ENCODE measurements around the gene PLS1. TPM values are rescaled to one million over a fixed set of nuclear protein-coding genes. Genes with fewer than 3 reads are reported as not detected.
A peak's percentile ranks its signal among the peaks of the same experiment; 100 is the strongest.

PLS1 gene
- polyA plus RNA-seq, 2 of the 4 experiments (the other 2 are of a cell fraction): 18.5 to 78.1 TPM

DNA sequence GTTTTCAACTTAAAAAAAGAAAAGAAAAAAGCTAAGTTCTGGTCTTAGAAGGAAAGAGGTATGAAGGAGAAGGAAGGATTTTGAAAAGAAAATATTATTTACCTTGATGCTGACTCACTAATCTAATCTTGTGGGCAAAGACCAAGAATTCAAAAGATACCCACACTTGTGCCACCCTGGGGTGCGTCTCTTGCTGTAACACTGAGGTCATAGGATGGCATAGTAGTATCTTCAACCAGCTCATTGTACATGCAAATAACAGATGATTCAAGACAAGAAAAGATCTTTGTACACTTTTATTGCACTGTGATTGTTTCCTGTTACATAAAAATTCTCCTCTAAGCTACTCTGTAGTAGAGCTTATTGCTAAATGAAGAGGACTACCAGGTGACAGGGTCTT lies 17.3 kb downstream of the PLS1 start:
- Histone ChIP-seq H3K4me2 (peak overlapping the region; percentile 62), H3K9me3 (no peaks in the 10 kb centered on the region), H3K27ac (peak overlapping the region; percentile 37 to 80; a peak in 5 of 6 replicates), H3K4me1 (peaks cover 46% of the 10 kb centered on the region), H3K4me3 (no peak overlapping the region)
- DNase-seq (ENCODE audit: low read depth in 1 of 2, low spot score in 1 of 2): peak; percentile 33 to 63
- CTCF ChIA-PET: interaction anchor here (0.7 to 1.4 kb wide), 3 partner anchors 8 to 26 kb away, joined by 3 to 6 read pairs (median 4); no protein-coding TSS in a partner anchor
- no peak for FAIRE-seq
- 3% methylated on average over 1 of the region's 1 CpG for WGBS (ENCODE audit: missing lambda C conversion rate)
- no peak for TF ChIP-seq KDM1A (IDR thresholded peaks at IDR 0.05; ENCODE audit: low read depth)
- TF ChIP-seq RARB (CRISPR knock-in tag; IDR thresholded peaks at IDR 0.05): no peak
- no peak for TF ChIP-seq TFCP2L1 (CRISPR knock-in tag; IDR thresholded peaks at IDR 0.05)
- POLR2A ChIA-PET: interaction anchor here (1.0 to 1.1 kb wide), 2 partner anchors 17 to 387 kb away, joined by 3 to 5 read pairs; partner anchors contain the start of gene PLS1
- peak; percentile 77 to 78; a peak in 5 of 6 replicates for ATAC-seq

- CTCF ChIA-PET: interaction anchor here (0.7 to 1.4 kb wide), 3 partner anchors 9 to 27 kb away, joined by 3 to 6 read pairs (median 4); no protein-coding TSS in a partner anchor
- WGBS (ENCODE audit: missing lambda C conversion rate): 69% methylated on average over 2 of the region's 2 CpGs
- Histone ChIP-seq H3K27ac (peak overlapping the region; percentile 37 to 65; a peak in 4 of 6 replicates), H3K4me1 (peaks cover 52% of the 10 kb centered on the region), H3K4me3 (no peak overlapping the region), H3K4me2 (peak overlapping the region; percentile 62), H3K9me3 (no peaks in the 10 kb centered on the region)
- TF ChIP-seq EHMT2 (IDR thresholded peaks at IDR 0.05; ENCODE audit: low read depth) (no peak), CBX2 (IDR thresholded peaks at IDR 0.05; ENCODE audit: borderline replicate concordance, low read depth) (no peak), ZSCAN20 (CRISPR knock-in tag; IDR thresholded peaks at IDR 0.05) (no peak), NR3C1 (IDR thresholded peaks at IDR 0.05) (no peak), ZFP36 (IDR thresholded peaks at IDR 0.05; ENCODE audit: borderline replicate concordance, partially characterized antibody) (no peak), MAZ (IDR thresholded peaks at IDR 0.05; ENCODE audit: borderline replicate concordance, low read depth, low read length) (no peak), KDM5A (IDR thresholded peaks at IDR 0.05) (no peak), CEBPB (IDR thresholded peaks at IDR 0.05) (no peak), JUNB (IDR thresholded peaks at IDR 0.05) (no peak), ZNF302 (CRISPR knock-in tag; IDR thresholded peaks at IDR 0.05) (no peak), RFX5 (IDR thresholded peaks at IDR 0.05) (no peak)
- FAIRE-seq (no peak), DNase-seq (ENCODE audit: low read depth in 1 of 2, low spot score in 1 of 2) (no peak), ATAC-seq (no peak)
- POLR2A ChIA-PET: interaction anchor here (1.1 kb wide), 1 partner anchor 18 kb away, joined by 5 read pairs; the partner anchor contains the start of gene PLS1
Measured at GRCh38 chr3:142614059-142614626, 17.9 kb downstream of the PLS1 start.

DNA sequence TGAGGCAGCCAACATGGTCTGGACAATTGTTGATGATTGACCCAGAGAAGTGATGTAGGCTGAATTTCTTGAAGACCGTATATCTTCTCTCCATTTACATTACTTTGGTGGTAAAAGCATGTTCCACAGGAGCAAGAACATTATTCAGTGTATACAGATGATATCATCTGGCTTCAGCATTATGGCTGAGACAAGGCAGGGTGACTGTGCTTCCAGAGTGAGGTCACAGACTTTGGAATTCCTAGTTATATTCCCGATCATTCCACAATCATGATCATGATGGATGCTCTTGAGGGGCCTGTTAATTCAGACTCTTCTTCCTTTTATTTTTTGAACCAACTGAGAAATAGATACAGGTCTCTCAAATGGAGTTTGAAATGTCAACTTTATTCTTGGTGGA lies 19.0 kb downstream of the PLS1 start:
- H3K4me3 ChIP-seq: no peak overlapping the region
- no peak overlapping the region for H3K4me2 ChIP-seq
- ATAC-seq: no peak
- TF ChIP-seq HOXB5 (CRISPR knock-in tag; IDR thresholded peaks at IDR 0.05) (no peak), SREBF2 (IDR thresholded peaks at IDR 0.05) (no peak), HOXA7 (CRISPR knock-in tag; IDR thresholded peaks at IDR 0.05) (no peak), ESRRA (IDR thresholded peaks at IDR 0.05; ENCODE audit: borderline replicate concordance, low read length) (no peak)
- ChIA-PET CTCF (interaction anchor here (0.9 to 1.7 kb wide), 2 partner anchors 9 to 18 kb away, joined by 4 to 5 read pairs; no protein-coding TSS in a partner anchor), POLR2A (no interaction called here)
- no peak for DNase-seq (ENCODE audit: low read depth in 1 of 2, low spot score in 1 of 2)
- no peak for FAIRE-seq
- no peaks in the 10 kb centered on the region for H3K9me3 ChIP-seq
- peaks cover 62% of the 10 kb centered on the region for H3K4me1 ChIP-seq
- WGBS (ENCODE audit: missing lambda C conversion rate): 85% methylated on average over 2 of the region's 2 CpGs
- H3K27ac ChIP-seq: 0 out of 6 replicates have a peak overlapping the region, but pooled peaks of 1 of the 2 experiments have one; percentile 17

GRCh38 chr3:142618917-142619461 lies 22.8 kb downstream of the PLS1 start:
- CTCF ChIA-PET: interaction anchor here (1.0 to 1.7 kb wide), 2 partner anchors 11 to 32 kb away, joined by 3 to 5 read pairs; no protein-coding TSS in a partner anchor
- TF ChIP-seq EP300 (IDR thresholded peaks at IDR 0.05) (peak in 1 of 2 experiments; percentile 15; a peak in 1 of 5 replicates), HOXB5 (CRISPR knock-in tag; IDR thresholded peaks at IDR 0.05) (no peak), ZFP36 (IDR thresholded peaks at IDR 0.05; ENCODE audit: borderline replicate concordance, partially characterized antibody) (peak; percentile 9), MAX (IDR thresholded peaks at IDR 0.05) (peak; percentile 69), NFE2L2 (conservative IDR thresholded peaks at IDR 0.05; ENCODE audit: low read length) (no peak), KDM1A (IDR thresholded peaks at IDR 0.05; ENCODE audit: low read depth) (no peak), JUNB (IDR thresholded peaks at IDR 0.05) (0 out of 2 replicates have a peak, but pooled peaks have one; percentile 34), CBX8 (IDR thresholded peaks at IDR 0.05) (no peak), FOSL2 (IDR thresholded peaks at IDR 0.05) (peak; percentile 68; the same call in 1 of the 2 replicates), FOSL2 (CRISPR knock-in tag; IDR thresholded peaks at IDR 0.05) (peak; percentile 81), HOXB13 (CRISPR knock-in tag; IDR thresholded peaks at IDR 0.05; ENCODE audit: low read depth) (no peak), HES2 (IDR thresholded peaks at IDR 0.05) (no peak), HOXA7 (CRISPR knock-in tag; IDR thresholded peaks at IDR 0.05) (no peak)
- TF ChIP-seq, protein P1, sequence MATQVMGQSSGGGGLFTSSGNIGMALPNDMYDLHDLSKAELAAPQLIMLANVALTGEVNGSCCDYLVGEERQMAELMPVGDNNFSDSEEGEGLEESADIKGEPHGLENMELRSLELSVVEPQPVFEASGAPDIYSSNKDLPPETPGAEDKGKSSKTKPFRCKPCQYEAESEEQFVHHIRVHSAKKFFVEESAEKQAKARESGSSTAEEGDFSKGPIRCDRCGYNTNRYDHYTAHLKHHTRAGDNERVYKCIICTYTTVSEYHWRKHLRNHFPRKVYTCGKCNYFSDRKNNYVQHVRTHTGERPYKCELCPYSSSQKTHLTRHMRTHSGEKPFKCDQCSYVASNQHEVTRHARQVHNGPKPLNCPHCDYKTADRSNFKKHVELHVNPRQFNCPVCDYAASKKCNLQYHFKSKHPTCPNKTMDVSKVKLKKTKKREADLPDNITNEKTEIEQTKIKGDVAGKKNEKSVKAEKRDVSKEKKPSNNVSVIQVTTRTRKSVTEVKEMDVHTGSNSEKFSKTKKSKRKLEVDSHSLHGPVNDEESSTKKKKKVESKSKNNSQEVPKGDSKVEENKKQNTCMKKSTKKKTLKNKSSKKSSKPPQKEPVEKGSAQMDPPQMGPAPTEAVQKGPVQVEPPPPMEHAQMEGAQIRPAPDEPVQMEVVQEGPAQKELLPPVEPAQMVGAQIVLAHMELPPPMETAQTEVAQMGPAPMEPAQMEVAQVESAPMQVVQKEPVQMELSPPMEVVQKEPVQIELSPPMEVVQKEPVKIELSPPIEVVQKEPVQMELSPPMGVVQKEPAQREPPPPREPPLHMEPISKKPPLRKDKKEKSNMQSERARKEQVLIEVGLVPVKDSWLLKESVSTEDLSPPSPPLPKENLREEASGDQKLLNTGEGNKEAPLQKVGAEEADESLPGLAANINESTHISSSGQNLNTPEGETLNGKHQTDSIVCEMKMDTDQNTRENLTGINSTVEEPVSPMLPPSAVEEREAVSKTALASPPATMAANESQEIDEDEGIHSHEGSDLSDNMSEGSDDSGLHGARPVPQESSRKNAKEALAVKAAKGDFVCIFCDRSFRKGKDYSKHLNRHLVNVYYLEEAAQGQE (IDR thresholded peaks at IDR 0.05): no peak

More at GRCh38 chr3:142618917-142619461, 22.8 kb downstream of the PLS1 start:
- H3K4me1 ChIP-seq: peaks cover 49% of the 10 kb centered on the region
- H3K4me3 ChIP-seq: no peak overlapping the region
- FAIRE-seq: peak; percentile 94
- peak overlapping the region; percentile 71 to 84 for H3K27ac ChIP-seq
- H3K9me3 ChIP-seq: no peaks in the 10 kb centered on the region
- peak overlapping the region; percentile 74 for H3K4me2 ChIP-seq
- DNase-seq (ENCODE audit: low read depth in 1 of 2, low spot score in 1 of 2): peak; percentile 50 to 64
- POLR2A ChIA-PET: interaction anchor here (0.7 kb wide), 1 partner anchor 105 kb away, joined by 3 read pairs; the partner anchor contains the start of gene TRPC1
- peak; percentile 90 to 94 for ATAC-seq
- 12% methylated on average over 3 of the region's 3 CpGs for WGBS (ENCODE audit: missing lambda C conversion rate)
